ENCODE results near the gene GTF3C2. TPM values are rescaled to one million over a fixed set of nuclear protein-coding genes. Genes with fewer than 3 reads are reported as not detected.

GTF3C2 gene
- total and polyA plus RNA-seq, 4 donors = 17.0 to 60.9 (median 31.5) TPM

DNA sequence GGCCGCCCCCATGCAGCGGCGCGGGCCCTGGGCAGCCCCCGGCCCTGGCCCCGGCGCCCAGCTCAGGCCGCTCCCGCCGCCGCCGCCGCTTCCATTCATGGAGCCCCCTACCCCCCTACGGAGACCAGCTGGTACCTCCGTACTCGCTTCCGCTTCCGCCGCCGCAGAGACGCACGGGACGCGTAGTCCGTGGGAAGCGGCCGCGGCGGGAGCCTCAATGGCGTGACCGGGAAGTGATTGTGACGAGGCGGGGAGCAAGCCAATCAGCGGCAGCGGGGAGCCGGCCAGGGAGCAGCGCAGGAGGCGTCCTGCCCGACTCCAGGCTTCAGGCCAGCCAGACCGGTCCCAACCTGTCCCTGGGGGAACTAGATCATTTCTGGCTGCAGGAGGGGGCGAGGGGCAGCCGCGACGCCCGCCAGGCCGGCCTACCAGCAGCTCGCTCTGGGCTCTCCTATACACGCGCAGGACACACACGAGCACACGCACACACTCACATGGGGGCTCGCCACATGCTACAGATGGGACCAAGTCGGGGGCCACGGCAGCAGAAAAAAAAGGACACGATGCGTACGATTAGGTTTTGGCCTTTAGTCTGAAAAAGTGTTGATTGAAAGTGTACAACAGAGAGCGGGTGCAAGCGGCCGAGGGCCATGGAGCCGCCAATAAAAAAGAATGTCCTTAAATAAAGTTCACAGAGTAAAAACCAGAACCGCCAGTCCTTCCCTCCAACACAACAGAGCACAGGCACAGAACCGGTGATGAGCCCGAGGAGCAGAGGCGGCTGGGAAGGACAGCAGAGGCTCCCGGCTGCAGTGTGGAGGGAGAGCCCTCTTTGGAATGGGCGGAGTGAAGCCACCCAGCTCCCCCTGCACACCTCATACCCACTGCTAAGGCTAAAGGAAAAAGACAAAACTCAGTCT lies 24.3 kb upstream of the GTF3C2 start, which contains the start of gene ZNF513:
Gene ZNF513, minus strand, starts transcription at position 109 of the 920 bp plus-strand sequence. CDS start 208 bp downstream, outside the sequence.
- peak within 1 kb of the TSS; percentile 53 to 80 for H3K27ac ChIP-seq (ENCODE audit: low read depth in 1 of 2, low read length in 2 of 2)
- peaks cover 0 to 6% of the 10 kb centered on the region in 2 donors for H3K36me3 ChIP-seq (ENCODE audit: control insufficient read depth in 1 of 2, insufficient read depth in 2 of 2, low read length in 1 of 2)
- H3K27me3 ChIP-seq (ENCODE audit: control insufficient read depth in 1 of 2, insufficient read depth in 2 of 2, low read length in 1 of 2) = no peaks in the 10 kb centered on the region
- 4% methylated on average over 66 to 67 of the region's 67 CpGs for WGBS, 2 donors
- peak; percentile 98 to 99 for DNase-seq
- H3K4me3 ChIP-seq (ENCODE audit: low read length in 2 of 2) = peak within 1 kb of the TSS; percentile 77 to 88
- intact Hi-C loops (cut with DNase I) = loop anchor here in 1 of 2 donors (1.0 to 2.0 kb wide), 2 partner anchors 28 to 47 kb away; partner anchors contain the start of genes NRBP1 and PPM1G
- ATAC-seq (ENCODE audit: low FRiP score) = peak; percentile 94
- no peaks in the 10 kb centered on the region for H3K4me1 ChIP-seq (ENCODE audit: control insufficient read depth in 1 of 2, insufficient read depth in 2 of 2, low read length in 2 of 2)
- no peaks in the 10 kb centered on the region for H3K9me3 ChIP-seq (ENCODE audit: control insufficient read depth, low read length)

DNA sequence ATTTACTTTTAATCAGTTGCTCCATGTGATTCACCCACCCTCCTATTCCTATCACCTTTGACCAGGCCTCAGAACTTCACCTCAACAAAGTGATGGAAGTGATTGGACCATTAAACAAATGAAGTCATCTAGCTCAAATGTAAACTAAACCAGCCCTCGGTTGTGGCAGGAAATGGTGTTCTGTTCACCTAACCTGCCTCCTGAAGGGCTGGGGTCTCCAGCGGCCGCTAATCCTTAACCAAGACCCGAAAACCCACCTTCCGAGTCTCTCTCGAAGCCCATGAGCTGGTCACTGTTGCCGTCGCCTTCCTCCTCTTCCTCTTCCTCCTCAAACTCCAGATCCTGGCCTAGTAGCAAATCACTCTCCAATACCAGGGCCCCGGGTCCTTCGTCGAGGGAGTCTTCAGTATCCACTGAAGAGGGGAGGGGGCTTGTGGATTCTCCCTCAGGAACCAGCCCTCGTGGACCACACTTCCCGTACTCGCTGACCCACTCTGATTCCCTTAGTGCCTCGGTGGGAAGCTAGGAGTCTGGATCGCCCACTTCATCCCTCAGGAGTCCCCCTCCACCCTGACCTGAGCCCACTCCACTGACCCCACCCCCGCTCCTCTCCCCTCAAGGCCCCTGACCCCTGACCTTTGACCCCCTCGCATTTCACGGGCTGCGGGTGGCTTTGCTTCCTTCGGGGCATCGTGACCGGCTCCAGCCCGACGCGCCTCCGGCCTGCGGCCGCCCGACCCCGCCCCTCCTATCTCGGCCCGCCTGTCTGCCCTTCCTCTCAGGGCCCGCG lies 23.5 kb upstream of the GTF3C2 start:
- peak; percentile 89 to 92 for DNase-seq
- Histone ChIP-seq H3K27ac (ENCODE audit: low read depth in 1 of 2, low read length in 2 of 2) (peak overlapping the region in 1 of 2 donors; percentile 80), H3K27me3 (ENCODE audit: control insufficient read depth in 1 of 2, insufficient read depth in 2 of 2, low read length in 1 of 2) (no peaks in the 10 kb centered on the region), H3K4me3 (ENCODE audit: low read length in 2 of 2) (peak overlapping the region; percentile 77 to 88), H3K36me3 (ENCODE audit: control insufficient read depth in 1 of 2, insufficient read depth in 2 of 2, low read length in 1 of 2) (peaks cover 0 to 6% of the 10 kb centered on the region in 2 donors), H3K9me3 (ENCODE audit: control insufficient read depth, low read length) (no peaks in the 10 kb centered on the region), H3K4me1 (ENCODE audit: control insufficient read depth in 1 of 2, insufficient read depth in 2 of 2, low read length in 2 of 2) (no peaks in the 10 kb centered on the region)
- ATAC-seq (ENCODE audit: low FRiP score) = peak; percentile 52
- WGBS, 2 donors = 0 to 1% methylated on average over 35 of the region's 35 CpGs
- intact Hi-C loops (cut with DNase I) = loop anchor here in 1 of 2 donors (1.0 to 2.0 kb wide), 2 partner anchors 29 to 48 kb away; partner anchors contain the start of genes NRBP1 and PPM1G

DNA sequence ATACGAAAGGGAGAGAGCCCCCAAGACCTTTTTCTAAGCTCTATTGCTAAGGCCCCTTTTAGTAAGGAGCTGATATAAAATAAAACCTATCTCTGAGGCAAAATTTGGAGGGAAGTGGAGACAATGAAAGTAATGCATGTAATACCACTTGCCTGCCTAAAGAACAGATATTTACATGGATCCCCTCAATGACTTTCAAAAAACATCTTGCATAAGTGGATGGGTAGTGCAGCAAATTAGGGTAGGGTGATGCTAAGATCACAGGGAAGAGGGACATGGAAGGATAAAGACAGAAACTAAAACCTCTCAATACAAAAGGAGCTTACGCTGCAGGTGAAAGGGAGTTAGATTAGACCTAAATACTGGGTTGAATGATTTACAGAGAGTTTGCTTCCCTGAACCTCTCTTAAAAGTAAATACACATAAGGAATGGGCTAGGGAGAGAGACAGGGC lies 22.8 kb upstream of the GTF3C2 start:
- DNase-seq (no peak), ATAC-seq (ENCODE audit: low FRiP score) (no peak)
- H3K4me3 ChIP-seq (ENCODE audit: low read length in 2 of 2) = no peak overlapping the region
- no peaks in the 10 kb centered on the region for H3K4me1 ChIP-seq (ENCODE audit: control insufficient read depth in 1 of 2, insufficient read depth in 2 of 2, low read length in 2 of 2)
- no peaks in the 10 kb centered on the region for H3K9me3 ChIP-seq (ENCODE audit: control insufficient read depth, low read length)
- WGBS, 2 donors = 68 to 74% methylated on average over 2 of the region's 2 CpGs
- intact Hi-C loops (cut with DNase I) = no loop called here
- peaks cover 0 to 6% of the 10 kb centered on the region in 2 donors for H3K36me3 ChIP-seq (ENCODE audit: control insufficient read depth in 1 of 2, insufficient read depth in 2 of 2, low read length in 1 of 2)
- no peaks in the 10 kb centered on the region for H3K27me3 ChIP-seq (ENCODE audit: control insufficient read depth in 1 of 2, insufficient read depth in 2 of 2, low read length in 1 of 2)
- H3K27ac ChIP-seq (ENCODE audit: low read depth in 1 of 2, low read length in 2 of 2) = no peak overlapping the region

DNA sequence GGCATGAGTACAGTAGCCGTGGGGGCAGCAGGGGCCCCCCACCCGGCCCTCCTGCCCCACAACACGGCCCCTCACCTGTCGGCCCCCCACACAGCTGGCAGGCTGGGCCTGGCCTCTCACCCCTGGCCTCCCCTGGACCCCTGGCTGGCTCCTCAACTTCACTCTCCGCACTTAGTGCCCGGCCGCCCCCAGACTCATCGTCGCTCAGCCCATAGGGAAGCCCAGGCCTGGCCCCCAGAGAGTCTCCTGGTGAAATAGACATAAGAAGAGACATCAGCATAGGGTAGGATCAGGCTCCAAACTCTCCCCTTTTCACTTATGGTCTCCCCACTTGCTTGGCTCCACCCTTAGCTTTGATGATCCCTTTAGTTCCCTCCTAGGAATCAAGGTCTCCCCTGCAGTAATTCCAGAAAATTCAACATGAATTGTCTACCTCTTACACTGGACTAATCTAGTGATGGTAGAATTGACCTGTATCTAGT lies 22.3 kb upstream of the GTF3C2 start:
- intact Hi-C loops (cut with DNase I) = no loop called here
- WGBS, 2 donors = 78 to 87% methylated on average over 8 to 9 of the region's 9 CpGs
- no peaks in the 10 kb centered on the region for H3K27me3 ChIP-seq (ENCODE audit: control insufficient read depth in 1 of 2, insufficient read depth in 2 of 2, low read length in 1 of 2)
- peaks cover 0 to 4% of the 10 kb centered on the region in 2 donors for H3K36me3 ChIP-seq (ENCODE audit: control insufficient read depth in 1 of 2, insufficient read depth in 2 of 2, low read length in 1 of 2)
- peak in 1 of 2 donors; percentile 48 for DNase-seq
- no peak for ATAC-seq (ENCODE audit: low FRiP score)
- no peaks in the 10 kb centered on the region for H3K4me1 ChIP-seq (ENCODE audit: control insufficient read depth in 1 of 2, insufficient read depth in 2 of 2, low read length in 2 of 2)
- H3K9me3 ChIP-seq (ENCODE audit: control insufficient read depth, low read length) = no peaks in the 10 kb centered on the region
- H3K27ac ChIP-seq (ENCODE audit: low read depth in 1 of 2, low read length in 2 of 2) = no peak overlapping the region
- no peak overlapping the region for H3K4me3 ChIP-seq (ENCODE audit: low read length in 2 of 2)

DNA sequence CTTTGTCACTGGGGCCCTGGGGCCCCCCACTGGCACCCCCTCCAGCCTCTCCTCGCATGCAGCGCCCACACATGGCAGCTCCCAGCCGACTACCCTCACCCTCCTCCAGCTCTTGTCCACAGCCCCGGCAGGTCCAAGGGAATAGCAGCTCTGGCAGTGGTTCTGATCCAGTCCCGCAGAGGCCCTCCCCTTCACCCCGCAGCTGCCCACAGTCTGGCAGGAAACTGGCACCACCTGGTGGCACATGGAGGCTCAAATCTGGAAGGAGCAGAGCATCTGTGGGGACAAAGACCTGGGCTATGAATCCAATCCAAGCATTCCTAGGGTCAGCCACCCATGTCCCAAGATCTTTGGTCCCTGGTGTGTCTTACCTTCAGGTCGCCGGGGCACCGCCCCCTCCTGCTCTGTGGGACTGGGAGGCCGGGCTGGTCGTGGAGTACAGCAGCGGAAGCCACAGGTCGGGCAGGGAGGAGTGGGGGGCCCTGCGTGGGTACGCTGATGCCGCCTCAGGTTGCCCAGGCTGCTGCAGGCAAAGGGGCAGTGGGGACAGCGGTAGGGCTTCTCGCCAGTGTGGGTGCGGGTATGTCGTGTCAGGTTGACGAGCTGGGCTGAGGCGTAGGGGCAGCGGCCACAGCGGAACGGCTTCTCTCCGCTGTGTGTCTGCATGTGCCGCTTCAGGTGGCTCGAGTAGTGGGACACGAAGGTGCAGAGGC lies 21.7 kb upstream of the GTF3C2 start:
- Histone ChIP-seq H3K27ac (ENCODE audit: low read depth in 1 of 2, low read length in 2 of 2) (no peak overlapping the region), H3K36me3 (ENCODE audit: control insufficient read depth in 1 of 2, insufficient read depth in 2 of 2, low read length in 1 of 2) (peaks cover 0 to under 1% of the 10 kb centered on the region in 2 donors), H3K4me1 (ENCODE audit: control insufficient read depth in 1 of 2, insufficient read depth in 2 of 2, low read length in 2 of 2) (no peaks in the 10 kb centered on the region), H3K9me3 (ENCODE audit: control insufficient read depth, low read length) (no peaks in the 10 kb centered on the region), H3K27me3 (ENCODE audit: control insufficient read depth in 1 of 2, insufficient read depth in 2 of 2, low read length in 1 of 2) (no peaks in the 10 kb centered on the region), H3K4me3 (ENCODE audit: low read length in 2 of 2) (no peak overlapping the region)
- DNase-seq (no peak), ATAC-seq (ENCODE audit: low FRiP score) (no peak)
- intact Hi-C loops (cut with DNase I) = no loop called here
- WGBS, 2 donors = 74% methylated on average over 29 of the region's 29 CpGs

DNA sequence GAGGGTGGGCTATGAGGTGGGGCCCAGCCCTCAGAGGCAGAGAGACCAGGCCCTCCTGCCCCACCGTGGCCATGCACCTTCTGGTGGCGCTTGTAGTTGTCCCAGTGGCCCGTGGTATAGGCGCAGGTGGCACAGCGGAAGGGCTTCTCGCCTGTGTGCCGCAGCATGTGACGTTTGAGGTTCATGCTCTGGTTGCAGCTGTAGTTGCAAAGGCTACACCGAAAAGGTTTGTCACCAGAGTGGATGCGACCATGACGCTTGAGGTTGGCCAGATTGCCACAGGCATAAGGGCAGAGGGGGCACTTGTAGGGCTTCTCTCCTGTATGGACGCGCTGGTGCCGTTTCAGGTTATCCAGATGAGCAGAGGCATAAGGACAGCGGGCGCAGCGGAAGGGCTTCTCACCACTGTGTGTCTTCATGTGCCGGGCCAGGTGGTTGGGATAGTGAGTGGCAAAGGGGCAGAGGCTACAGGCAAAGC lies 21.1 kb upstream of the GTF3C2 start:
- H3K4me3 ChIP-seq (ENCODE audit: low read length in 2 of 2) = no peak overlapping the region
- ATAC-seq (ENCODE audit: low FRiP score) (no peak), DNase-seq (peak in 1 of 2 donors; percentile 53)
- no peaks in the 10 kb centered on the region for H3K9me3 ChIP-seq (ENCODE audit: control insufficient read depth, low read length)
- 84% methylated on average over 18 of the region's 18 CpGs for WGBS, 2 donors
- intact Hi-C loops (cut with DNase I) = no loop called here
- H3K27me3 ChIP-seq (ENCODE audit: control insufficient read depth in 1 of 2, insufficient read depth in 2 of 2, low read length in 1 of 2) = no peaks in the 10 kb centered on the region
- H3K27ac ChIP-seq (ENCODE audit: low read depth in 1 of 2, low read length in 2 of 2) = no peak overlapping the region
- no peaks in the 10 kb centered on the region for H3K36me3 ChIP-seq (ENCODE audit: control insufficient read depth in 1 of 2, insufficient read depth in 2 of 2, low read length in 1 of 2)
- no peaks in the 10 kb centered on the region for H3K4me1 ChIP-seq (ENCODE audit: control insufficient read depth in 1 of 2, insufficient read depth in 2 of 2, low read length in 2 of 2)

DNA sequence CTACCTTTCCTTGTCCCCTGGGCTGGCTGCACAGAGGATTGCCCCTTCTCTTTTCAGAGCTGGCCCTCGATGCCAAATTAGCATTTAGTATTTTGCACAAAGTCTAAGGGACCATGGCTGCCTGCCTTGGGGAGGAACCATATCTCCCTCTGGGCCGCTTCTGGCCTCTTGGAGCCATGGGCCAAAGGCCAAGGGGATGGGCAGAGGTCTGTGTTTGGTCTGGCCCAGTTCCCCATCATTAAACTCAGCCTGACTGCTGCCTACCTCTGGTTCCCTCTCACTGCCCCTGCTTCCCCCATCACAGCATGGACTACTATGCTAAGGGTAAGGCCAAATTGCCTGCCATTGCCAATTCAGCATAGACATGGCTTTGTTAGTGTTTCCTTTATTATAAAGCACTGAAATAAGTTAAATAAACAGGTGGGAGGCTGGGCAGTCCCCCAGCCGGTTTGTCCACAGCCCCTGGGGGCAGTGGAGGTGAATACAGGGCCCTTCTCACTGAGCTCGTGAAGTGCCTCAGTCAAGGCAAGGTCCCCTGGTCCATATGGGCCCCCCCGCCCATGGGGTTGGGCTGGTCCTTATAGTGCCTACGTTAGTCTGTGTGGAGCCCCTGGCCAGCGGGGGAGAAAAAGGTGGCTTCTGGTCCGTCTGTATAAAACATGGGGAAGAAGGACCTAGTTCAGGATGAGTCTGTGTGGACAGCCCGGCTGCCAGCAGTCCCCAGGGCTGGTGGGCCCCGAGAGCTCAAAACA lies 20.5 kb upstream of the GTF3C2 start:
- H3K27ac ChIP-seq (ENCODE audit: low read depth in 1 of 2, low read length in 2 of 2) = no peak overlapping the region
- no peaks in the 10 kb centered on the region for H3K27me3 ChIP-seq (ENCODE audit: control insufficient read depth in 1 of 2, insufficient read depth in 2 of 2, low read length in 1 of 2)
- H3K9me3 ChIP-seq (ENCODE audit: control insufficient read depth, low read length) = no peaks in the 10 kb centered on the region
- 42 to 48% methylated on average over 10 of the region's 10 CpGs for WGBS, 2 donors
- H3K4me1 ChIP-seq (ENCODE audit: control insufficient read depth in 1 of 2, insufficient read depth in 2 of 2, low read length in 2 of 2) = no peaks in the 10 kb centered on the region
- H3K36me3 ChIP-seq (ENCODE audit: control insufficient read depth in 1 of 2, insufficient read depth in 2 of 2, low read length in 1 of 2) = no peaks in the 10 kb centered on the region
- DNase-seq = no peak
- intact Hi-C loops (cut with DNase I) = no loop called here
- H3K4me3 ChIP-seq (ENCODE audit: low read length in 2 of 2) = no peak overlapping the region
- no peak for ATAC-seq (ENCODE audit: low FRiP score)

All from aorta (tissue), 5 donors.